HL-60 (cell line): ENCODE results near the gene TMC6.

Source experiments
- DNase-seq, 2 experiments: peaks; one replicate each; pipeline ENCODE4 v3.0.0-alpha.2; 2010 to 2020; ENCODE audit warnings: low read depth in 1 of 2, low spot score in 1 of 2
- H3K27ac ChIP-seq: fragments of 250-450 bp; sonication (Bioruptor Pico); replicated peaks from 2 replicates; pipeline ENCODE4 v1.5.1; 2020; ENCODE audit warnings: mild to moderate bottlenecking, moderate library complexity
- H3K27me3 ChIP-seq: fragments of 250-450 bp; sonication (Bioruptor Pico); 2 replicates; pipeline ENCODE4 v1.5.1; 2021; ENCODE audit warnings: mild to moderate bottlenecking, moderate library complexity; ENCODE audit not compliant: insufficient read depth, poor library complexity, severe bottlenecking
- H3K4me3 ChIP-seq: replicated peaks from 2 replicates; pipeline ENCODE4 v1.5.1; 2011; ENCODE audit warnings: mild to moderate bottlenecking, control low read depth, low read length; ENCODE audit not compliant: insufficient read depth
- CTCF ChIP-seq: IDR thresholded peaks from one replicate; pipeline ENCODE4 v1.5.1; 2011; ENCODE audit warnings: low read length, control low read depth, inconsistent platforms; ENCODE audit not compliant: insufficient read depth
- GABPA ChIP-seq: IDR thresholded peaks from 2 replicates; pipeline ENCODE4 v1.6.1; 2012; ENCODE audit warnings: low read depth
- POLR2AphosphoS5 ChIP-seq: IDR thresholded peaks from 2 replicates; pipeline ENCODE4 v1.6.1; 2012; ENCODE audit warnings: low read depth
- REST ChIP-seq: IDR thresholded peaks from 2 replicates; pipeline ENCODE4 v1.6.1; 2012; ENCODE audit warnings: low read depth; ENCODE audit not compliant: insufficient replicate concordance
- SPI1 ChIP-seq: IDR thresholded peaks from 2 replicates; pipeline ENCODE4 v1.6.1; 2012; ENCODE audit warnings: low read depth, mild to moderate bottlenecking, borderline replicate concordance

The TMC6 gene

GRCh38 chr17:78124081-78124835 is 4.3 kb downstream of the TMC6 start:
- H3K27ac ChIP-seq: peak overlapping the region; percentile 93
- H3K27me3 ChIP-seq: no peaks in the 10 kb centered on the region
- TF ChIP-seq POLR2AphosphoS5 (peak; percentile 23; the same call in 1 of the 2 replicates), CTCF (no peak), SPI1 (peak; percentile 71; the same call in 1 of the 2 replicates)
- peak overlapping the region; percentile 16; the same call in 1 of the 2 replicates for H3K4me3 ChIP-seq
- DNase-seq: peak; percentile 74 to 89

- DNase-seq: no peak
- TF ChIP-seq SPI1: no peak
- no peak for TF ChIP-seq REST
- TF ChIP-seq GABPA: no peak
- TF ChIP-seq CTCF: no peak
- no peak for TF ChIP-seq POLR2AphosphoS5
- Histone ChIP-seq H3K4me3 (no peak overlapping the region), H3K27ac (no peak overlapping the region), H3K27me3 (no peaks in the 10 kb centered on the region)
Measured at GRCh38 chr17:78123258-78123929, 5.2 kb downstream of the TMC6 start.

GRCh38 chr17:78122931-78123249 is 5.7 kb downstream of the TMC6 start:
- H3K4me3 ChIP-seq: no peak overlapping the region
- no peaks in the 10 kb centered on the region for H3K27me3 ChIP-seq
- TF ChIP-seq CTCF (no peak), POLR2AphosphoS5 (no peak), GABPA (no peak), SPI1 (no peak), REST (no peak)
- no peak overlapping the region for H3K27ac ChIP-seq
- no peak for DNase-seq
